Nephron progenitor cell (in vitro differentiated cells): ENCODE measurements around the gene SPAG9.
A peak's percentile ranks its signal among the peaks of the same experiment; 100 is the strongest.

Experiments used
- DNase-seq: peaks from one replicate; pipeline ENCODE4 v3.0.0; 2021
- H3K27ac Mint-ChIP-seq: 2 replicates; pipeline ENCODE4 v1.8.0; 2021; ENCODE audit warnings: mild to moderate bottlenecking, moderate library complexity, mixed read lengths
- H3K27me3 Mint-ChIP-seq: 2 replicates; pipeline ENCODE4 v1.8.0; 2021; ENCODE audit warnings: mild to moderate bottlenecking, low read depth, mixed read lengths; ENCODE audit not compliant: poor library complexity
- H3K36me3 Mint-ChIP-seq: 2 replicates; pipeline ENCODE4 v1.8.0; 2021; ENCODE audit warnings: low read depth, mixed read lengths
- H3K4me1 Mint-ChIP-seq: 2 replicates; pipeline ENCODE4 v1.8.0; 2021; ENCODE audit warnings: mixed read lengths
- H3K4me3 Mint-ChIP-seq: 2 replicates; pipeline ENCODE4 v1.8.0; 2021; ENCODE audit warnings: mild to moderate bottlenecking, moderate library complexity, mixed read lengths
- H3K9me3 Mint-ChIP-seq: 2 replicates; pipeline ENCODE4 v1.8.0; 2021; ENCODE audit warnings: mild to moderate bottlenecking, moderate library complexity, mixed read lengths
- TF ChIP-seq, protein P1 (sequence below): fragments of 200-600 bp; sonication (generic); IDR thresholded peaks from 2 replicates; pipeline ENCODE4 v1.5.0; 2021; ENCODE audit warnings: antibody characterized with exemption

SPAG9 gene

GRCh38 chr17:51054748-51055147 lies 65.9 kb downstream of the SPAG9 start:
- TF ChIP-seq, protein P1, sequence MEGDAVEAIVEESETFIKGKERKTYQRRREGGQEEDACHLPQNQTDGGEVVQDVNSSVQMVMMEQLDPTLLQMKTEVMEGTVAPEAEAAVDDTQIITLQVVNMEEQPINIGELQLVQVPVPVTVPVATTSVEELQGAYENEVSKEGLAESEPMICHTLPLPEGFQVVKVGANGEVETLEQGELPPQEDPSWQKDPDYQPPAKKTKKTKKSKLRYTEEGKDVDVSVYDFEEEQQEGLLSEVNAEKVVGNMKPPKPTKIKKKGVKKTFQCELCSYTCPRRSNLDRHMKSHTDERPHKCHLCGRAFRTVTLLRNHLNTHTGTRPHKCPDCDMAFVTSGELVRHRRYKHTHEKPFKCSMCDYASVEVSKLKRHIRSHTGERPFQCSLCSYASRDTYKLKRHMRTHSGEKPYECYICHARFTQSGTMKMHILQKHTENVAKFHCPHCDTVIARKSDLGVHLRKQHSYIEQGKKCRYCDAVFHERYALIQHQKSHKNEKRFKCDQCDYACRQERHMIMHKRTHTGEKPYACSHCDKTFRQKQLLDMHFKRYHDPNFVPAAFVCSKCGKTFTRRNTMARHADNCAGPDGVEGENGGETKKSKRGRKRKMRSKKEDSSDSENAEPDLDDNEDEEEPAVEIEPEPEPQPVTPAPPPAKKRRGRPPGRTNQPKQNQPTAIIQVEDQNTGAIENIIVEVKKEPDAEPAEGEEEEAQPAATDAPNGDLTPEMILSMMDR: no peak
- Mint-ChIP-seq H3K4me3 (no peak overlapping the region), H3K9me3 (no peaks in the 10 kb centered on the region), H3K4me1 (peaks cover 23% of the 10 kb centered on the region), H3K36me3 (peaks cover 4% of the 10 kb centered on the region), H3K27me3 (no peaks in the 10 kb centered on the region), H3K27ac (no peak overlapping the region)
- DNase-seq: no peak

DNA sequence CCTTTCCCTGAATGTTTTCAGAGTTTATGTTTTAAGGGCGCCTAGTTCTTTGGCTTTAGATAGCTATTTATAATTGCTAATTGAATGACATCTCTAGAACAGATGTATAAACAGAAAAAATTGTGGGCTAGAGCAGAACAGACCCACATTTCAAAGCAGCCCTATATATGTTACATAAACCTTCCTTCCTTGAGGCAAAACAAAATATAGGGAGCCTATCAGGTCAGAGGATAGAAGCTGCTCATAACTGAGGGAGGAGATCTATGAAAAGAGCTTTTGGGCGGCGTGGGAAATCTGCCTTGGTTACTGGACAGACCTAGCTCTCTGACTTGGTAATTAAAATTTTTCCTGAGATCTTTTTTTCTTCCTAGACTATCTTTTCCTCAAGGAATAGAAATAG lies 68.4 kb downstream of the SPAG9 start:
- Mint-ChIP-seq H3K4me3 (no peak overlapping the region), H3K27me3 (no peaks in the 10 kb centered on the region), H3K4me1 (peaks cover 9% of the 10 kb centered on the region), H3K36me3 (peaks cover 4% of the 10 kb centered on the region), H3K9me3 (no peaks in the 10 kb centered on the region), H3K27ac (no peak overlapping the region)
- TF ChIP-seq, protein P1: no peak
- DNase-seq: no peak

DNA sequence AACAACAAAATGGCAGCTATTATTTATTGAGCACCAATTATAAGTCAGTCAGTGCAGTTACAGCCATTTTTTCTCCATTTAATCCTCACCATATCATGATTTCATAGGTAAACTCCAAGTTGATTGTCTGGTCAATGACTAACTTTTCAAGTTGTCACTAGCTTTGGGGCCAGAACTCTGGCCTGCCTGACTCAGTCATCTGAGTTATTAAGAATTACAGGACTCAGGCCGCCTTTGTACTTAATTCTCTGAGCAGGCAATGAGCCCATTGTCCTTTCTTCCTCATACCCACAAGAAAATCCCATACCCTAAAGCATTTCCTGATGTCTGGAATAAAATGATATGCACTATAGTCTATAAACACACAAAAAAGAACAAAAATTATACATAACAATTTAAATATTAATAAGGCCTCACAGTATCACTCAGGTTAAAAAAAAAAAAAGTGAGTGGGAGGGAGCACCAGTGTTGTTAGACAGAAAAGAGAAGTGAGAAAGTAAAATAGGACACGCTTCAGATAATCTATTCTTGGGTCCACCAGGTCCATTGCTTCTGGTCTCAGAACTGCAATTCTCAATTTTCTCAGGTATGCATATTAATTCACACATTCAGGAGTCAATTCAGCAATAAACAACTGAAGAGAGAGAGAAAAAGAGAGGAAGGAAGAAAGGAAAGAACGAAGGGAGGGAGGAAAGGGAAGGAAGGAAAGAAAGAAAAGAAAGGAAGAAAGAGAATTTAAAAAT lies 70.2 kb downstream of the SPAG9 start:
- TF ChIP-seq, protein P1: no peak
- Mint-ChIP-seq H3K4me3 (no peak overlapping the region), H3K9me3 (no peaks in the 10 kb centered on the region), H3K27ac (peak overlapping the region; percentile 93), H3K4me1 (no peaks in the 10 kb centered on the region), H3K36me3 (peaks cover 4% of the 10 kb centered on the region), H3K27me3 (no peaks in the 10 kb centered on the region)
- DNase-seq: no peak

- Mint-ChIP-seq H3K27me3 (no peaks in the 10 kb centered on the region), H3K4me3 (no peak overlapping the region), H3K36me3 (peaks cover 10% of the 10 kb centered on the region), H3K4me1 (peaks cover 28% of the 10 kb centered on the region), H3K27ac (no peak overlapping the region), H3K9me3 (no peaks in the 10 kb centered on the region)
- peak; percentile 82 for DNase-seq
- TF ChIP-seq, protein P1: no peak
These were observed 73.9 kb downstream of the SPAG9 start for GRCh38 chr17:51046514-51047384.

DNA sequence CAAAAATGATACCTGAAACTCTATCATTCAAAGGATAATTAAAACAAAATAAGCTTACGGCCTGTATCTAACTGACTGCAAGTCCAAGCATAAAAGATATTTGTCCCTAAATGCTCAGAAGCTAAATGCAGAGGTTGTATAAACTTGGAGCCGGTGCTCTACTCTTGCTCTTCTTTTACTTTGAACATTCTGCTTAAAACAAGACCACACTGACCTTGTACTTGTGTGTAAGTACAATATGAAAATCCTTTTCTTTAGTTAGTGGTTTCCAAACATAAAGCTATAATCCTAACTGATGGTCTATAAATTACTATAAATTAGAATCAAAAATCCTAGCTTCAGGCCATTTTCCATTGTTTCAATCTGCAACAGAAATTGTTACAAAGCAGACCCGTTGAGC lies 74.6 kb downstream of the SPAG9 start:
- no peak for DNase-seq
- TF ChIP-seq, protein P1: no peak
- Mint-ChIP-seq H3K27me3 (no peaks in the 10 kb centered on the region), H3K27ac (no peak overlapping the region), H3K4me3 (no peak overlapping the region), H3K9me3 (no peaks in the 10 kb centered on the region), H3K4me1 (peaks cover 28% of the 10 kb centered on the region), H3K36me3 (peaks cover 15% of the 10 kb centered on the region)
